ENCODE data around the gene TTYH2.

DNA sequence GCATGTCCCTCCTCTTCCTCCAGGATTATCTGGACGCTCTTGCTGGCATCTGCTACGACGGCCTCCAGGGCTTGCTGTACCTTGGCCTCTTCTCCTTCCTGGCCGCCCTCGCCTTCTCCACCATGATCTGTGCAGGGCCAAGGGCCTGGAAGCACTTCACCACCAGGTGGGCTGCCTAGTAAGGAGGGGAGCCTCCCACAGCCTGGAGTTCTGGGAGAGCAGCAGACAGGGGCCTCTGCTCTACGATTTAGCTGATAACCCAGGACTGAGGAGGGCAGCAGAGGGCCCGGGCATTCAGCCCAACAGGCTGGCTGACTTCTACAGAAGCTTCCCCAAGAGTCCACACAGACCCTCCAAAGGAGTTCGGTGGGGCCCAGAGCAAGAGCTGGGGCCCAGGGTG lies 38.8 kb downstream of the TTYH2 start:
- TF ChIP-seq, protein P1, sequence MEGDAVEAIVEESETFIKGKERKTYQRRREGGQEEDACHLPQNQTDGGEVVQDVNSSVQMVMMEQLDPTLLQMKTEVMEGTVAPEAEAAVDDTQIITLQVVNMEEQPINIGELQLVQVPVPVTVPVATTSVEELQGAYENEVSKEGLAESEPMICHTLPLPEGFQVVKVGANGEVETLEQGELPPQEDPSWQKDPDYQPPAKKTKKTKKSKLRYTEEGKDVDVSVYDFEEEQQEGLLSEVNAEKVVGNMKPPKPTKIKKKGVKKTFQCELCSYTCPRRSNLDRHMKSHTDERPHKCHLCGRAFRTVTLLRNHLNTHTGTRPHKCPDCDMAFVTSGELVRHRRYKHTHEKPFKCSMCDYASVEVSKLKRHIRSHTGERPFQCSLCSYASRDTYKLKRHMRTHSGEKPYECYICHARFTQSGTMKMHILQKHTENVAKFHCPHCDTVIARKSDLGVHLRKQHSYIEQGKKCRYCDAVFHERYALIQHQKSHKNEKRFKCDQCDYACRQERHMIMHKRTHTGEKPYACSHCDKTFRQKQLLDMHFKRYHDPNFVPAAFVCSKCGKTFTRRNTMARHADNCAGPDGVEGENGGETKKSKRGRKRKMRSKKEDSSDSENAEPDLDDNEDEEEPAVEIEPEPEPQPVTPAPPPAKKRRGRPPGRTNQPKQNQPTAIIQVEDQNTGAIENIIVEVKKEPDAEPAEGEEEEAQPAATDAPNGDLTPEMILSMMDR (IDR thresholded peaks at IDR 0.05), result no peak
- TF ChIP-seq EP300 (IDR thresholded peaks at IDR 0.05), result no peak
